ENCODE data around the gene C4orf54. TPM values are rescaled to one million over a fixed set of nuclear protein-coding genes. Genes with fewer than 3 reads are reported as not detected.

Gene C4orf54
- 1.3 TPM for total RNA-seq
- long read RNA-seq, partial matches to known transcripts = 0 of 1 reads
- long read RNA-seq, other reads (novel, unspliced or antisense) = 1 of 1 reads

- intact Hi-C loops (cut with DNase I) = loop anchor here (10.0 kb wide), 1 partner anchor 67 kb away; no protein-coding TSS in a partner anchor
- DNase-seq (ENCODE audit: low spot score) = no peak
Measured at GRCh38 chr4:99657798-99658197, at the start of gene C4orf54. Gene C4orf54, minus strand, starts transcription at chr4:99657828. Its CDS starts 3,180 bp downstream, at chr4:99654648.

- intact Hi-C loops (cut with DNase I) = no loop called here
- no peak for DNase-seq (ENCODE audit: low spot score)
Measured at GRCh38 chr4:99705891-99706290, 48.3 kb upstream of the C4orf54 start.

GRCh38 chr4:99696801-99697200 lies 39.2 kb upstream of the C4orf54 start:
- intact Hi-C loops (cut with DNase I) = no loop called here
- DNase-seq (ENCODE audit: low spot score) = no peak

GRCh38 chr4:99693140-99693539 lies 35.5 kb upstream of the C4orf54 start:
- intact Hi-C loops (cut with DNase I) = no loop called here

GRCh38 chr4:99690990-99691389 lies 33.4 kb upstream of the C4orf54 start:
- no peak for DNase-seq (ENCODE audit: low spot score)
- intact Hi-C loops (cut with DNase I) = no loop called here

More at GRCh38 chr4:99693140-99693539, 35.5 kb upstream of the C4orf54 start:
- DNase-seq (ENCODE audit: low spot score) = no peak

- intact Hi-C loops (cut with DNase I) = no loop called here
- no peak for DNase-seq (ENCODE audit: low spot score)
Measured at GRCh38 chr4:99690472-99690871, 32.8 kb upstream of the C4orf54 start.

GRCh38 chr4:99687120-99687519 lies 29.5 kb upstream of the C4orf54 start:
- DNase-seq (ENCODE audit: low spot score) = no peak

GRCh38 chr4:99685234-99685633 lies 27.6 kb upstream of the C4orf54 start:
- intact Hi-C loops (cut with DNase I) = no loop called here
- DNase-seq (ENCODE audit: low spot score) = no peak

More at GRCh38 chr4:99687120-99687519, 29.5 kb upstream of the C4orf54 start:
- intact Hi-C loops (cut with DNase I) = no loop called here

- intact Hi-C loops (cut with DNase I) = loop anchor here (5.0 kb wide), 1 partner anchor 38 kb away; no protein-coding TSS in a partner anchor
- DNase-seq (ENCODE audit: low spot score) = no peak
Measured at GRCh38 chr4:99683895-99684294, 26.3 kb upstream of the C4orf54 start.

GRCh38 chr4:99679976-99680375 lies 22.3 kb upstream of the C4orf54 start:
- intact Hi-C loops (cut with DNase I) = loop anchor here (5.0 kb wide), 1 partner anchor 42 kb away; no protein-coding TSS in a partner anchor
- no peak for DNase-seq (ENCODE audit: low spot score)

- intact Hi-C loops (cut with DNase I) = no loop called here
- no peak for DNase-seq (ENCODE audit: low spot score)
Measured at GRCh38 chr4:99679204-99679603, 21.6 kb upstream of the C4orf54 start.

- DNase-seq (ENCODE audit: low spot score) = no peak
- intact Hi-C loops (cut with DNase I) = no loop called here
Measured at GRCh38 chr4:99677161-99677560, 19.5 kb upstream of the C4orf54 start.

GRCh38 chr4:99670409-99671073 lies 12.9 kb upstream of the C4orf54 start:
- no peak for DNase-seq (ENCODE audit: low spot score)
- intact Hi-C loops (cut with DNase I) = no loop called here

- no peak for DNase-seq (ENCODE audit: low spot score)
- intact Hi-C loops (cut with DNase I) = no loop called here
Measured at GRCh38 chr4:99669084-99669483, 11.5 kb upstream of the C4orf54 start.

- no peak for DNase-seq (ENCODE audit: low spot score)
- intact Hi-C loops (cut with DNase I) = no loop called here
Measured at GRCh38 chr4:99668472-99668871, 10.8 kb upstream of the C4orf54 start.

GRCh38 chr4:99665983-99666382 lies 8.4 kb upstream of the C4orf54 start:
- DNase-seq (ENCODE audit: low spot score) = no peak
- intact Hi-C loops (cut with DNase I) = no loop called here

GRCh38 chr4:99664716-99665115 lies 7.1 kb upstream of the C4orf54 start:
- intact Hi-C loops (cut with DNase I) = no loop called here

GRCh38 chr4:99661907-99662306 lies 4.3 kb upstream of the C4orf54 start:
- DNase-seq (ENCODE audit: low spot score) = no peak
- intact Hi-C loops (cut with DNase I) = no loop called here

More at GRCh38 chr4:99664716-99665115, 7.1 kb upstream of the C4orf54 start:
- no peak for DNase-seq (ENCODE audit: low spot score)

GRCh38 chr4:99658666-99659065 lies 1.0 kb upstream of the C4orf54 start:
- intact Hi-C loops (cut with DNase I) = loop anchor here (10.0 kb wide), 1 partner anchor 66 kb away; no protein-coding TSS in a partner anchor
- no peak for DNase-seq (ENCODE audit: low spot score)

- intact Hi-C loops (cut with DNase I) = loop anchor here (10.0 kb wide), 1 partner anchor 69 kb away; no protein-coding TSS in a partner anchor
- DNase-seq (ENCODE audit: low spot score) = no peak
Measured at GRCh38 chr4:99655308-99656081, 2.1 kb downstream of the C4orf54 start.
